ENCODE results near the gene NDUFAF2. TPM values are rescaled to one million over a fixed set of nuclear protein-coding genes. Genes with fewer than 3 reads are reported as not detected.

Gene NDUFAF2
- 39.3 TPM for polyA plus RNA-seq
- long read RNA-seq, donor 1, transcript NDUFAF2-201 (4 exons, 719 nt), result major isoform, 8 of 9 reads
- long read RNA-seq, donor 1, partial matches to known transcripts, result 0 of 9 reads
- long read RNA-seq, donor 1, other reads (novel, unspliced or antisense), result 0 of 9 reads
- long read RNA-seq, donor 2, transcript NDUFAF2-201 (4 exons, 719 nt), result major isoform, 20 of 130 reads
- long read RNA-seq, donor 2, partial matches to known transcripts, result 103 of 130 reads
- long read RNA-seq, donor 2, other reads (novel, unspliced or antisense), result 5 of 130 reads
- long read RNA-seq, donor 3, transcript NDUFAF2-201 (4 exons, 719 nt), result major isoform, 49 of 63 reads
- long read RNA-seq, donor 3, partial matches to known transcripts, result 6 of 63 reads
- long read RNA-seq, donor 3, other reads (novel, unspliced or antisense), result 6 of 63 reads
- long read RNA-seq, donor 4, partial matches to known transcripts, result 0 of 2 reads
- long read RNA-seq, donor 4, other reads (novel, unspliced or antisense), result 0 of 2 reads
- long read RNA-seq, donor 5, transcript NDUFAF2-201 (4 exons, 719 nt), result major isoform, 14 of 14 reads
- long read RNA-seq, donor 5, partial matches to known transcripts, result 0 of 14 reads
- long read RNA-seq, donor 5, other reads (novel, unspliced or antisense), result 0 of 14 reads
- long read RNA-seq, donor 6, transcript NDUFAF2-201 (4 exons, 719 nt), result major isoform, 26 of 37 reads
- long read RNA-seq, donor 6, partial matches to known transcripts, result 11 of 37 reads
- long read RNA-seq, donor 6, other reads (novel, unspliced or antisense), result 0 of 37 reads
- long read RNA-seq, donor 7, transcript NDUFAF2-201 (4 exons, 719 nt), result major isoform, 16 of 17 reads
- long read RNA-seq, donor 7, partial matches to known transcripts, result 0 of 17 reads
- long read RNA-seq, donor 7, other reads (novel, unspliced or antisense), result 0 of 17 reads
- long read RNA-seq, donor 8, transcript NDUFAF2-201 (4 exons, 719 nt), result major isoform, 35 of 37 reads
- long read RNA-seq, donor 8, partial matches to known transcripts, result 0 of 37 reads
- long read RNA-seq, donor 8, other reads (novel, unspliced or antisense), result 0 of 37 reads
- long read RNA-seq, donor 9, transcript NDUFAF2-201 (4 exons, 719 nt), result major isoform, 42 of 48 reads
- long read RNA-seq, donor 9, partial matches to known transcripts, result 5 of 48 reads
- long read RNA-seq, donor 9, other reads (novel, unspliced or antisense), result 0 of 48 reads
- long read RNA-seq, donor 10, transcript NDUFAF2-201 (4 exons, 719 nt), result major isoform, 26 of 28 reads
- long read RNA-seq, donor 10, partial matches to known transcripts, result 0 of 28 reads
- long read RNA-seq, donor 10, other reads (novel, unspliced or antisense), result 0 of 28 reads
- long read RNA-seq, donor 11, transcript NDUFAF2-201 (4 exons, 719 nt), result major isoform, 32 of 34 reads
- long read RNA-seq, donor 11, partial matches to known transcripts, result 0 of 34 reads
- long read RNA-seq, donor 11, other reads (novel, unspliced or antisense), result 0 of 34 reads

- peaks cover 5% of the 10 kb centered on the region for H3K4me1 ChIP-seq (ENCODE audit: control insufficient read depth, insufficient read depth, low read length)
- H3K27me3 ChIP-seq (ENCODE audit: control insufficient read depth, insufficient read depth, low read length), result no peaks in the 10 kb centered on the region
- H3K36me3 ChIP-seq (ENCODE audit: control insufficient read depth, insufficient read depth, low read length), result peaks cover 4% of the 10 kb centered on the region
- H3K27ac ChIP-seq (ENCODE audit: low read length), result peak within 1 kb of the TSS; percentile 81
- WGBS (ENCODE audit: insufficient coverage, low lambda C conversion rate), result no CpG with 5 or more reads among the region's 64 CpGs
- no peaks in the 10 kb centered on the region for H3K9me3 ChIP-seq (ENCODE audit: control insufficient read depth, low read depth, low read length)
- H3K4me3 ChIP-seq (ENCODE audit: low read length), result peak within 1 kb of the TSS; percentile 83
- DNase-seq, result peak; percentile 89 to 93
These were observed at the start of gene NDUFAF2, which contains the start of gene ERCC8 for GRCh38 chr5:60944904-60945812. Gene NDUFAF2, plus strand, starts transcription at chr5:60945205. Its CDS starts 51 bp downstream, at chr5:60945256. Gene ERCC8, minus strand, starts transcription at chr5:60945070. Its CDS starts 62 bp downstream, at chr5:60945008.

GRCh38 chr5:60896991-60897390 is 48.0 kb upstream of the NDUFAF2 start:
- DNase-seq, result no peak
- no peak overlapping the region for H3K4me3 ChIP-seq (ENCODE audit: low read length)
- H3K9me3 ChIP-seq (ENCODE audit: control insufficient read depth, low read depth, low read length), result peaks cover 3% of the 10 kb centered on the region
- WGBS (ENCODE audit: insufficient coverage, low lambda C conversion rate), result 100% methylated on average over 3 of the region's 4 CpGs
- no peak overlapping the region for H3K27ac ChIP-seq (ENCODE audit: low read length)
- no peaks in the 10 kb centered on the region for H3K27me3 ChIP-seq (ENCODE audit: control insufficient read depth, insufficient read depth, low read length)
- peaks cover 14% of the 10 kb centered on the region for H3K36me3 ChIP-seq (ENCODE audit: control insufficient read depth, insufficient read depth, low read length)
- H3K4me1 ChIP-seq (ENCODE audit: control insufficient read depth, insufficient read depth, low read length), result no peaks in the 10 kb centered on the region

GRCh38 chr5:60903356-60903755 is 41.6 kb upstream of the NDUFAF2 start:
- Histone ChIP-seq H3K9me3 (ENCODE audit: control insufficient read depth, low read depth, low read length) (no peaks in the 10 kb centered on the region), H3K4me3 (ENCODE audit: low read length) (no peak overlapping the region)
- WGBS (ENCODE audit: insufficient coverage, low lambda C conversion rate), result 86% methylated on average over 3 of the region's 4 CpGs

GRCh38 chr5:60916646-60917045 is 28.4 kb upstream of the NDUFAF2 start:
- Histone ChIP-seq H3K27me3 (ENCODE audit: control insufficient read depth, insufficient read depth, low read length) (no peaks in the 10 kb centered on the region), H3K4me3 (ENCODE audit: low read length) (no peak overlapping the region), H3K9me3 (ENCODE audit: control insufficient read depth, low read depth, low read length) (no peaks in the 10 kb centered on the region), H3K27ac (ENCODE audit: low read length) (no peak overlapping the region), H3K36me3 (ENCODE audit: control insufficient read depth, insufficient read depth, low read length) (peaks cover 8% of the 10 kb centered on the region), H3K4me1 (ENCODE audit: control insufficient read depth, insufficient read depth, low read length) (no peaks in the 10 kb centered on the region)
- no peak for DNase-seq

More at GRCh38 chr5:60903356-60903755, 41.6 kb upstream of the NDUFAF2 start:
- no peaks in the 10 kb centered on the region for H3K36me3 ChIP-seq (ENCODE audit: control insufficient read depth, insufficient read depth, low read length)
- no peak for DNase-seq
- H3K4me1 ChIP-seq (ENCODE audit: control insufficient read depth, insufficient read depth, low read length), result no peaks in the 10 kb centered on the region
- H3K27me3 ChIP-seq (ENCODE audit: control insufficient read depth, insufficient read depth, low read length), result no peaks in the 10 kb centered on the region
- no peak overlapping the region for H3K27ac ChIP-seq (ENCODE audit: low read length)

GRCh38 chr5:60918466-60918865 is 26.5 kb upstream of the NDUFAF2 start:
- WGBS (ENCODE audit: insufficient coverage, low lambda C conversion rate), result no CpG with 5 or more reads among the region's 2 CpGs
- no peaks in the 10 kb centered on the region for H3K9me3 ChIP-seq (ENCODE audit: control insufficient read depth, low read depth, low read length)
- no peak overlapping the region for H3K27ac ChIP-seq (ENCODE audit: low read length)
- no peak overlapping the region for H3K4me3 ChIP-seq (ENCODE audit: low read length)
- no peak for DNase-seq
- peaks cover 8% of the 10 kb centered on the region for H3K36me3 ChIP-seq (ENCODE audit: control insufficient read depth, insufficient read depth, low read length)
- no peaks in the 10 kb centered on the region for H3K27me3 ChIP-seq (ENCODE audit: control insufficient read depth, insufficient read depth, low read length)
- no peaks in the 10 kb centered on the region for H3K4me1 ChIP-seq (ENCODE audit: control insufficient read depth, insufficient read depth, low read length)

GRCh38 chr5:60927450-60927849 is 17.6 kb upstream of the NDUFAF2 start:
- Histone ChIP-seq H3K27me3 (ENCODE audit: control insufficient read depth, insufficient read depth, low read length) (no peaks in the 10 kb centered on the region), H3K9me3 (ENCODE audit: control insufficient read depth, low read depth, low read length) (no peaks in the 10 kb centered on the region), H3K4me3 (ENCODE audit: low read length) (no peak overlapping the region), H3K27ac (ENCODE audit: low read length) (no peak overlapping the region), H3K36me3 (ENCODE audit: control insufficient read depth, insufficient read depth, low read length) (peaks cover 6% of the 10 kb centered on the region), H3K4me1 (ENCODE audit: control insufficient read depth, insufficient read depth, low read length) (no peaks in the 10 kb centered on the region)
- no peak for DNase-seq

- DNase-seq, result no peak
- no peaks in the 10 kb centered on the region for H3K9me3 ChIP-seq (ENCODE audit: control insufficient read depth, low read depth, low read length)
- peaks cover 6% of the 10 kb centered on the region for H3K36me3 ChIP-seq (ENCODE audit: control insufficient read depth, insufficient read depth, low read length)
- H3K27me3 ChIP-seq (ENCODE audit: control insufficient read depth, insufficient read depth, low read length), result no peaks in the 10 kb centered on the region
- no peak overlapping the region for H3K4me3 ChIP-seq (ENCODE audit: low read length)
- H3K27ac ChIP-seq (ENCODE audit: low read length), result no peak overlapping the region
- 59% methylated on average over 3 of the region's 6 CpGs for WGBS (ENCODE audit: insufficient coverage, low lambda C conversion rate)
- no peaks in the 10 kb centered on the region for H3K4me1 ChIP-seq (ENCODE audit: control insufficient read depth, insufficient read depth, low read length)
These were observed 16.0 kb upstream of the NDUFAF2 start for GRCh38 chr5:60929024-60929423.

GRCh38 chr5:60943624-60944023 is 1.4 kb upstream of the NDUFAF2 start:
- Histone ChIP-seq H3K4me3 (ENCODE audit: low read length) (peak overlapping the region; percentile 83), H3K4me1 (ENCODE audit: control insufficient read depth, insufficient read depth, low read length) (peaks cover 5% of the 10 kb centered on the region), H3K9me3 (ENCODE audit: control insufficient read depth, low read depth, low read length) (no peaks in the 10 kb centered on the region), H3K27me3 (ENCODE audit: control insufficient read depth, insufficient read depth, low read length) (no peaks in the 10 kb centered on the region), H3K27ac (ENCODE audit: low read length) (no peak overlapping the region), H3K36me3 (ENCODE audit: control insufficient read depth, insufficient read depth, low read length) (peaks cover 5% of the 10 kb centered on the region)
- no CpG with 5 or more reads among the region's 3 CpGs for WGBS (ENCODE audit: insufficient coverage, low lambda C conversion rate)
- DNase-seq, result no peak

GRCh38 chr5:60945813-60946187 is 795 bp downstream of the NDUFAF2 start:
- peak overlapping the region; percentile 83 for H3K4me3 ChIP-seq (ENCODE audit: low read length)
- DNase-seq, result peak in 1 of 2 donors; percentile 75
- no peaks in the 10 kb centered on the region for H3K27me3 ChIP-seq (ENCODE audit: control insufficient read depth, insufficient read depth, low read length)
- peaks cover 5% of the 10 kb centered on the region for H3K4me1 ChIP-seq (ENCODE audit: control insufficient read depth, insufficient read depth, low read length)
- H3K27ac ChIP-seq (ENCODE audit: low read length), result peak overlapping the region; percentile 81
- WGBS (ENCODE audit: insufficient coverage, low lambda C conversion rate), result no CpG with 5 or more reads among the region's 18 CpGs
- no peaks in the 10 kb centered on the region for H3K9me3 ChIP-seq (ENCODE audit: control insufficient read depth, low read depth, low read length)
- H3K36me3 ChIP-seq (ENCODE audit: control insufficient read depth, insufficient read depth, low read length), result no peaks in the 10 kb centered on the region

Measured in large intestine (tissue), 12 donors.